ENCODE results near the gene RHOB.

DNA sequence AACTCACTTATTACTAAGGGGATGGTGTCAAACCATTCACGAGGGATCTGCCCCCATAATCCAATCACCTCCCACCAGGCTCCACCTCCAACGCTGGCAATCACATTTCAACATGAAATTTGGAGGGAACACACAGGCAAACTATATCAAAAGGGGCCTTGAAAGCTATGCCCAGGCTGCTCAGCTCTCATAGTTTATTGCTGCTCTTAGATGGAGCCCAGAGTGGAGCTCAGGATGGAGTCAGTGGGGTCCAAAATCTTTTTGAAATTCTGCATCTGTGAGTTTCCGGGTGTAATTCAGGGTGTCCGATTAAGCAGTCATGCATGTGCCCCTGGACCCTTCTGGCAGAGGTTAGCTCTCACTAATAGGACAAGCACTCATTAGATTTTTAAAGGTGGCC is 24.3 kb downstream of the RHOB start:
- TF ChIP-seq EP300 (IDR thresholded peaks at IDR 0.05) (no peak), POLR2A (IDR thresholded peaks at IDR 0.05) (no peak)
- TF ChIP-seq, protein P1, sequence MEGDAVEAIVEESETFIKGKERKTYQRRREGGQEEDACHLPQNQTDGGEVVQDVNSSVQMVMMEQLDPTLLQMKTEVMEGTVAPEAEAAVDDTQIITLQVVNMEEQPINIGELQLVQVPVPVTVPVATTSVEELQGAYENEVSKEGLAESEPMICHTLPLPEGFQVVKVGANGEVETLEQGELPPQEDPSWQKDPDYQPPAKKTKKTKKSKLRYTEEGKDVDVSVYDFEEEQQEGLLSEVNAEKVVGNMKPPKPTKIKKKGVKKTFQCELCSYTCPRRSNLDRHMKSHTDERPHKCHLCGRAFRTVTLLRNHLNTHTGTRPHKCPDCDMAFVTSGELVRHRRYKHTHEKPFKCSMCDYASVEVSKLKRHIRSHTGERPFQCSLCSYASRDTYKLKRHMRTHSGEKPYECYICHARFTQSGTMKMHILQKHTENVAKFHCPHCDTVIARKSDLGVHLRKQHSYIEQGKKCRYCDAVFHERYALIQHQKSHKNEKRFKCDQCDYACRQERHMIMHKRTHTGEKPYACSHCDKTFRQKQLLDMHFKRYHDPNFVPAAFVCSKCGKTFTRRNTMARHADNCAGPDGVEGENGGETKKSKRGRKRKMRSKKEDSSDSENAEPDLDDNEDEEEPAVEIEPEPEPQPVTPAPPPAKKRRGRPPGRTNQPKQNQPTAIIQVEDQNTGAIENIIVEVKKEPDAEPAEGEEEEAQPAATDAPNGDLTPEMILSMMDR (IDR thresholded peaks at IDR 0.05) = no peak

Measured in tibial nerve (tissue), 4 donors.